ENCODE results near the gene DNAJC10. TPM values are rescaled to one million over a fixed set of nuclear protein-coding genes. Genes with fewer than 3 reads are reported as not detected.

DNAJC10 gene
- total RNA-seq, 2 experiments from 2014 or later = 34.0 to 34.1 TPM

GRCh38 chr2:182831921-182832320 is 115.9 kb downstream of the DNAJC10 start:
- intact Hi-C loops (cut with DNase I, micrococcal nuclease) = no loop called here
- peaks cover 0 to 12% of the 10 kb centered on the region in 2 experiments for H3K27me3 ChIP-seq (ENCODE audit: control insufficient read depth in 1 of 2, insufficient read depth in 2 of 2, low read length in 2 of 2)
- no peaks in the 10 kb centered on the region for H3K9me3 ChIP-seq (ENCODE audit: control insufficient read depth in 1 of 2, insufficient read depth in 1 of 2, low read length in 2 of 2)
- no peak for ATAC-seq (ENCODE audit: poor library complexity)
- no peaks in the 10 kb centered on the region for H3K4me1 ChIP-seq (ENCODE audit: insufficient read depth, low read length)
- H3K4me3 Mint-ChIP-seq = no peak overlapping the region
- H3K36me3 ChIP-seq (ENCODE audit: insufficient read depth, low read length) = no peaks in the 10 kb centered on the region
- no peaks in the 10 kb centered on the region for H3K9me3 Mint-ChIP-seq
- H3K36me3 Mint-ChIP-seq (ENCODE audit: low read depth) = no peaks in the 10 kb centered on the region
- no peak for DNase-seq
- H3K27ac Mint-ChIP-seq = no peak overlapping the region
- H3K4me3 ChIP-seq (ENCODE audit: low read length) = no peak overlapping the region
- no peak for TF ChIP-seq CTCF (IDR thresholded peaks at IDR 0.05)
- ChIA-PET CTCF (no interaction called here), POLR2A (no interaction called here)
- no peaks in the 10 kb centered on the region for H3K4me1 Mint-ChIP-seq (ENCODE audit: low read depth)
- H3K27ac ChIP-seq (ENCODE audit: low read depth in 1 of 2, low read length in 2 of 2) = no peak overlapping the region
- peaks cover 34% of the 10 kb centered on the region for H3K27me3 Mint-ChIP-seq

GRCh38 chr2:182833084-182833854 is 117.2 kb downstream of the DNAJC10 start:
- intact Hi-C loops (cut with DNase I, micrococcal nuclease) = no loop called here
- Histone ChIP-seq H3K4me1 (ENCODE audit: insufficient read depth, low read length) (no peaks in the 10 kb centered on the region), H3K4me3 (ENCODE audit: low read length) (no peak overlapping the region), H3K27me3 (ENCODE audit: control insufficient read depth in 1 of 2, insufficient read depth in 2 of 2, low read length in 2 of 2) (peaks cover 0 to 16% of the 10 kb centered on the region in 2 experiments), H3K9me3 (ENCODE audit: control insufficient read depth in 1 of 2, insufficient read depth in 1 of 2, low read length in 2 of 2) (no peaks in the 10 kb centered on the region), H3K27ac (ENCODE audit: low read depth in 1 of 2, low read length in 2 of 2) (no peak overlapping the region), H3K36me3 (ENCODE audit: insufficient read depth, low read length) (no peaks in the 10 kb centered on the region)
- Mint-ChIP-seq H3K36me3 (ENCODE audit: low read depth) (no peaks in the 10 kb centered on the region), H3K4me3 (no peak overlapping the region), H3K27ac (no peak overlapping the region), H3K4me1 (ENCODE audit: low read depth) (no peaks in the 10 kb centered on the region), H3K9me3 (no peaks in the 10 kb centered on the region), H3K27me3 (peaks cover 45% of the 10 kb centered on the region)
- TF ChIP-seq CTCF (IDR thresholded peaks at IDR 0.05) = no peak
- ATAC-seq (ENCODE audit: poor library complexity) (no peak), DNase-seq (no peak)
- POLR2A ChIA-PET = no interaction called here
- CTCF ChIA-PET = no interaction called here

GRCh38 chr2:182834293-182834692 is 118.2 kb downstream of the DNAJC10 start:
- Histone ChIP-seq H3K36me3 (ENCODE audit: insufficient read depth, low read length) (no peaks in the 10 kb centered on the region), H3K4me1 (ENCODE audit: insufficient read depth, low read length) (no peaks in the 10 kb centered on the region), H3K27ac (ENCODE audit: low read depth in 1 of 2, low read length in 2 of 2) (no peak overlapping the region), H3K4me3 (ENCODE audit: low read length) (no peak overlapping the region), H3K9me3 (ENCODE audit: control insufficient read depth in 1 of 2, insufficient read depth in 1 of 2, low read length in 2 of 2) (no peaks in the 10 kb centered on the region), H3K27me3 (ENCODE audit: control insufficient read depth in 1 of 2, insufficient read depth in 2 of 2, low read length in 2 of 2) (peaks cover 0 to 16% of the 10 kb centered on the region in 2 experiments)
- DNase-seq = no peak
- ChIA-PET POLR2A (no interaction called here), CTCF (interaction anchor here (1.0 kb wide), 1 partner anchor 9 kb away, joined by 3 read pairs; no protein-coding TSS in a partner anchor)
- Mint-ChIP-seq H3K36me3 (ENCODE audit: low read depth) (no peaks in the 10 kb centered on the region), H3K27ac (no peak overlapping the region), H3K27me3 (peaks cover 54% of the 10 kb centered on the region), H3K9me3 (no peaks in the 10 kb centered on the region), H3K4me3 (no peak overlapping the region), H3K4me1 (ENCODE audit: low read depth) (no peaks in the 10 kb centered on the region)
- no peak for ATAC-seq (ENCODE audit: poor library complexity)
- intact Hi-C loops (cut with DNase I, micrococcal nuclease) = no loop called here
- TF ChIP-seq CTCF (IDR thresholded peaks at IDR 0.05) = no peak

All from CD4-positive, alpha-beta T cell (primary cell).